Nephron (organoid): ENCODE measurements around the gene APMAP.

Source experiments
- H3K27ac Mint-ChIP-seq, 3 experiments: 2 replicates each; pipeline ENCODE4 v1.8.0; 2020; ENCODE audit warnings: mixed read lengths in 3 of 3, mild to moderate bottlenecking in 2 of 3, moderate library complexity in 1 of 3
- H3K27me3 Mint-ChIP-seq: 2 replicates; pipeline ENCODE4 v1.8.0; 2021; ENCODE audit warnings: low read depth, mild to moderate bottlenecking, moderate library complexity, mixed read lengths
- H3K36me3 Mint-ChIP-seq: 2 replicates; pipeline ENCODE4 v1.8.0; 2020; ENCODE audit warnings: low read depth, mixed read lengths
- H3K4me1 Mint-ChIP-seq: 2 replicates; pipeline ENCODE4 v1.8.0; 2020; ENCODE audit warnings: mixed read lengths
- H3K4me3 Mint-ChIP-seq, 3 experiments: 2 replicates each; pipeline ENCODE4 v1.8.0; 2020; ENCODE audit warnings: mild to moderate bottlenecking in 3 of 3, mixed read lengths in 3 of 3, moderate library complexity in 2 of 3
- H3K9me3 Mint-ChIP-seq: 2 replicates; pipeline ENCODE4 v1.8.0; 2020; ENCODE audit warnings: mixed read lengths
- CTCF ChIP-seq, 3 experiments: fragments of 200-600 bp; sonication (generic); IDR thresholded peaks; one replicate each; pipeline ENCODE4 v1.5.0; 2021; ENCODE audit warnings: antibody characterized with exemption in 3 of 3; ENCODE audit not compliant: unreplicated experiment in 3 of 3

Gene APMAP

GRCh38 chr20:25038591-25039015 lies 46.1 kb upstream of the APMAP start:
- no peak for TF ChIP-seq CTCF (IDR thresholded peaks at IDR 0.05; ENCODE audit: unreplicated experiment in 3 of 3)
- Mint-ChIP-seq H3K36me3 (no peaks in the 10 kb centered on the region), H3K9me3 (no peaks in the 10 kb centered on the region), H3K27ac (no peak overlapping the region), H3K4me3 (no peak overlapping the region), H3K4me1 (peaks cover 61% of the 10 kb centered on the region), H3K27me3 (peaks cover 4% of the 10 kb centered on the region)

GRCh38 chr20:25038103-25038410 lies 45.5 kb upstream of the APMAP start:
- no peak for TF ChIP-seq CTCF (IDR thresholded peaks at IDR 0.05; ENCODE audit: unreplicated experiment in 3 of 3)
- H3K4me3 Mint-ChIP-seq, result no peak overlapping the region

GRCh38 chr20:25037288-25038102 lies 44.9 kb upstream of the APMAP start:
- Mint-ChIP-seq H3K27me3 (no peaks in the 10 kb centered on the region), H3K36me3 (no peaks in the 10 kb centered on the region), H3K27ac (peak overlapping the region in 2 of 3 experiments; percentile 55 to 83), H3K4me3 (no peak overlapping the region), H3K9me3 (no peaks in the 10 kb centered on the region), H3K4me1 (peaks cover 64% of the 10 kb centered on the region)
- TF ChIP-seq CTCF (IDR thresholded peaks at IDR 0.05; ENCODE audit: unreplicated experiment in 3 of 3), result no peak

More at GRCh38 chr20:25038103-25038410, 45.5 kb upstream of the APMAP start:
- Mint-ChIP-seq H3K4me1 (peaks cover 64% of the 10 kb centered on the region), H3K27ac (peak overlapping the region in 2 of 3 experiments; percentile 55 to 83), H3K27me3 (peaks cover 3% of the 10 kb centered on the region), H3K9me3 (no peaks in the 10 kb centered on the region), H3K36me3 (no peaks in the 10 kb centered on the region)

- Mint-ChIP-seq H3K27me3 (no peaks in the 10 kb centered on the region), H3K27ac (peak overlapping the region; percentile 67 to 83 (median 72)), H3K4me1 (peaks cover 67% of the 10 kb centered on the region), H3K36me3 (no peaks in the 10 kb centered on the region), H3K9me3 (no peaks in the 10 kb centered on the region), H3K4me3 (peak overlapping the region in 1 of 3 experiments; percentile 15)
- no peak for TF ChIP-seq CTCF (IDR thresholded peaks at IDR 0.05; ENCODE audit: unreplicated experiment in 3 of 3)
Measured at GRCh38 chr20:25036331-25036936, 43.9 kb upstream of the APMAP start.

GRCh38 chr20:25035921-25036320 lies 43.4 kb upstream of the APMAP start:
- H3K4me1 Mint-ChIP-seq, result peaks cover 70% of the 10 kb centered on the region
- no peaks in the 10 kb centered on the region for H3K36me3 Mint-ChIP-seq
- peak overlapping the region in 1 of 3 experiments; percentile 14 for H3K4me3 Mint-ChIP-seq
- TF ChIP-seq CTCF (IDR thresholded peaks at IDR 0.05; ENCODE audit: unreplicated experiment in 3 of 3), result no peak
- no peaks in the 10 kb centered on the region for H3K9me3 Mint-ChIP-seq
- H3K27ac Mint-ChIP-seq, result peak overlapping the region; percentile 67 to 83 (median 72)
- no peaks in the 10 kb centered on the region for H3K27me3 Mint-ChIP-seq
